NCI-H510A (cell line): ENCODE results near the gene RNASE8.

Experiments used
- DNase-seq: peaks from one replicate; lab custom pipeline; 2025; lab: John Stamatoyannopoulos, UW

The RNASE8 gene

GRCh38 chr14:21092273-21093011 is 34.8 kb downstream of the RNASE8 start:
- DNase-seq, result peak; percentile 16

GRCh38 chr14:21093018-21093417 is 35.4 kb downstream of the RNASE8 start:
- no peak for DNase-seq

- peak; percentile 79 for DNase-seq
Measured at GRCh38 chr14:21093769-21094681, 36.4 kb downstream of the RNASE8 start.

GRCh38 chr14:21095430-21096205 is 38.0 kb downstream of the RNASE8 start:
- DNase-seq, result no peak

DNA sequence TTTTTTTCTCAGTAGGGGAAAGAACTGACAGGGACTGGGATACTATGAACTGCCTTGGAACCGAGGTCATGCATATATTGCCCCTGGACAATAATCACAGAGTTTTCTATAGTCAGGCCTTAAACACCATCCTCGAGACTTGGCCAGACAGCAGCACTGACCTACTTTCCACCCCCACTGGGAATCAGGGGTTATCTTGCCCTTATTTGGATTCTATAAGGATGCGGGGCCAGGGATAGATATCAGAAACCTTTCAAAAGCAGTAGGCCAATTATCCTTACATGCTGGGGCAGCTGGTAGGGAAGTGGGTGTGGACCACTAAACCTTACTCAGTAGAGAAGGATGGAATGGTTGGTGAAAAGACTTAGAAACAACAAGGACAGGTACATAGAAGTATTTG is 38.8 kb downstream of the RNASE8 start:
- no peak for DNase-seq

DNA sequence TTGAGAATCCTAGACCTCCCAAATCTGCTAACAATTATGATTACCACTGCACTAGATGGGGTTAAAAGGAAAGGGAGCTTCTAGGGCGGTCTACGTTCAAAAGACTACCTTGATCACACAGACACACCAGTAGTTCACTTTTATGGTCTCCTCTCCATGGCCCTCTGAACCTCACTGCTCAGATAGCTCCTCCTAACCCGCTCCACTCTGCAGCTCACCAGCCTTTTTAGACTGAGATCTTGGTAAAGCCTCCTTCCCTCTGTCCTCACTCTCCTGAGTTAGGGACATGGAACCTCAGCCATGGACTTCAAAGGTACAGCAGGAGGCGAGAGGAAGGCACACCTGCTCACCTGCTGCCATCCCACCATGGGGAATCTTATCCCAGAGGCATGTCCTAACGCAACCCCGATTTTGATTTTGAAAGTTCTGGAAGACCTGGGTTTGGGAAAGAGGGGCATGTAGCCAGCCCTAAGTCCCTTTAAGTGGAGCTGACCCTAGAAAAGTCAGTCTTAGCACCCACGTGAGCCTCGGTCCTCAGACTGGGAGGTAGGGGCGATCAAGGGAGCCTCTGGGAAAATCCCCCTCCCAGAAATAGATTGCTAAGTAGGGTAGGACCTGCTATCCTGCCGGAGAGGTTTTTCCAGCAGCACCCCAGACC is 39.5 kb downstream of the RNASE8 start:
- no peak for DNase-seq

GRCh38 chr14:21097636-21098075 is 40.0 kb downstream of the RNASE8 start:
- DNase-seq, result no peak

DNA sequence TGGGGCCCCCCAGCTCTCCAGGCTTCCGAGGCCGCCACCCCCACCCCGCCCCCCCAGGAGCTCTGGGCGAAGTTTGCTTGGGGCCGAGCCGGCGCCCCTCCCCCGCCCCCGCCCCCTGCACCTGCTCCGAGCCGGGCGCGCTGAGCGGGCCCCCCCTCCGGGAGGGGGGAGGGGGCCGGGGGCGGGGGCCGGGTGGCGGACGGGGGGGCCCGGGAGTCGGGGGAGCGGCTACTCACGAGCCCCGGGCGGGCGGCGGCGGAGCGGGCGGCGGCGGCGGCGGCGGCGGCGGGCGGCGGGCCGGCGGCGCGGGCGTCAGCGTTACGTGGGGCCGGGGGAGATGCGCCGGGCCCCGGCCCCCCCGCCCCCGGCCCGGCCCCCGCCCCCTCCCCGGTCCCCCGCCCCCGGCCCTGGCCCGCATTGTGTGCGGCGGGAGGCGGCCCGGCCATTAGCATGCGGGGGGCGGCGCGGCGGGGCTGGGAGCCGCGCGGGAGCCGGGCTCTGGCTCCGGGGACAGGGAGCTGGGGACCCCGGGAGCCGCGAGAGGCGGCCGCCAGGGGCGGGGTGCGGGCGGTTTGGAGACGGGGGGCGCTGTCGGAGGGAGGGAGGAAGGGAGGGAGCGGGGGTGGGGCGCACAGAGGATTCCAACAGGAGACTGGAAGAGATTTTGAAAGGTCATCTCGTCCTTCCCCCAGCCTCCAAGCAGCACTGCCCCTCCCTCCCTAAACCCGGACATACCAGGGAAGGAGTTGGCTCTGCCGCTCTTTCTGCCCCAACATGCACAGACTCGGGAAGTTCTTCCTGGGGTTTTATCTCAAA is 40.7 kb downstream of the RNASE8 start, which contains the start of gene ZNF219:
TSS of gene ZNF219 (minus strand) at position 580 of the 816 bp plus-strand sequence. CDS start 5,064 bp downstream, outside the sequence.
- peak; percentile 43 for DNase-seq

- DNase-seq, result no peak
Measured at GRCh38 chr14:21098892-21099595, 41.4 kb downstream of the RNASE8 start.

DNA sequence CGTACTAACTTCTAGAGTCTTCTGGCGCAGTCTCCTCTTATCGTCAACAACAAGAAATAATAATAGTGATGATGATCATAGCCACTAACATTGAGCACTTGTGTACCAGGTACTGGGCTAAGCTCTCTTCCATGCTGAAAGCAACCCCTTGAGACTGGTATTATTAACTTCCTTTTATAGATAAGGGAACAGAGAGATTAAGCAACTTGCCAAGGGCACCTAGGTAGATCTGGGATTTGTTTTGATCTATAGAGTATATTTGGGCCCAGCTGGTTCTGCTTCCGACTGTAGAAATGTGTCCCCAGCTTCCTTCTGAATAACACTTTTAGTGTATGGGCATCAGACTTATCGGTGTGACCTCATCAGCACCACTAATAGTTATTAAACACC is 42.0 kb downstream of the RNASE8 start:
- DNase-seq, result no peak

DNA sequence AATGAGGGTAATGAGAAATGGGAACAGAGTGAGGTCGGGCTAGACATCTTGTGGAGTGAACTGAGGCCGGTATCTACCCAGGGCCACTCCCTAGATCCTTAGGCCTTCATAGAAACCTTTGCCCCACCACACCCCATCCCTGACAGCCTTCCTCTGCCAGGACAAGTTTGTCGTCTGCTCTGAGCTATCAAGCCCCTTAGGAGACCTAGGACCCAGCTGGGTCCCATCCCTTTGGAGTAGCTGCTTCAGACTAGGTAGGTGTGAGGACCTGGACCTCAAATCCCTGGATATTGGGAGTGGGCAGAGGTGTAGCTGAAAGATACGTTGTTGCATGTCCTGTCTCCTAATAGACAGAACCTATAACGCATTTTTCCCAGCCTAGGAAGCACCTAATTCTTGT is 43.3 kb downstream of the RNASE8 start, which contains the start of gene TMEM253:
TSS of gene TMEM253 (plus strand) at position 136 of the 400 bp plus-strand sequence. CDS start 278 bp downstream, outside the sequence.
- DNase-seq, result no peak

GRCh38 chr14:21101802-21102413 is 44.3 kb downstream of the RNASE8 start:
- no peak for DNase-seq

DNA sequence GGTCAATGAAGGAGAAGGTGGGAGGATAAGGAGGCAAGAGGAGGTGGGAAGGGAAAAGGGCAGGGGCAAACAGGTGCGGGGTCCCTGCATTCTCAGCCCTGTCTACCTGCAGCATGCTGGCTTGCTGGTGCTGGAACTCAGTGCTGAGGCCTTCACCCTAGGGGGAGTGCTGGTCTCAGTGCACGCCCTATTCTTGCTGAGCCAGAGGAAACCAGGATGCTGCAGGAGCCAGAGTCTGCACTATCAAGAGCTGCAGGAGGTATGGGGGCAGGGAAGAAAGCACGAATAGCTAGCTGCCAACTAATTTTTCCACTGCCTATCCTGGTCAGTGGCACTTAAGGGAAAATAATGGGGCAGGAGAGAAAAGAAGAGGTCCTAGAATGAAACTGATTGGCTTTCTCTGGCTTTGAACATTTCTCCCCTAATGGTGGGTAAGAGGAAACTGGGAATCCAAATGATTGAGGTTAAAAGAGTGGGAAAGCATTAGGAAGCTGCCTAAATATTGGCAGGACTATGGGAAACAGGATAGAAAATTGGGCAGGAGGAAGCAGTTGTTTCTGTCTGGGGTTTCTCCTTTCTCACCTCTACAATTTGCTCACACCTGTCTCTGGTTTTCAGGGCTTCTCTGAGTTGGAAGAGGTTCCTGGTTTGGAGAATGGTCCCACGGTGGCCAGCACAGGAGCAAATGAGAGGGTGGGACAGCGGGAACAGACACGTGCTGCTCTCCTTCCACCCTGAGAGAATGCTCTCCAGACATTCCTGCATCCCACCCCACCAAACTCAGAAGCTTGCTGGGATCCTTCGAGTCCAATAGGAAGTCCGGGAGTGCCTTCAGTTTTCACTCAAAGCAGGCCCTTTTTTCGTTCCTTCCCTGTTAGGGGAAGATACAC is 45.1 kb downstream of the RNASE8 start:
- no peak for DNase-seq

GRCh38 chr14:21103411-21103709 is 45.7 kb downstream of the RNASE8 start:
- DNase-seq, result no peak

DNA sequence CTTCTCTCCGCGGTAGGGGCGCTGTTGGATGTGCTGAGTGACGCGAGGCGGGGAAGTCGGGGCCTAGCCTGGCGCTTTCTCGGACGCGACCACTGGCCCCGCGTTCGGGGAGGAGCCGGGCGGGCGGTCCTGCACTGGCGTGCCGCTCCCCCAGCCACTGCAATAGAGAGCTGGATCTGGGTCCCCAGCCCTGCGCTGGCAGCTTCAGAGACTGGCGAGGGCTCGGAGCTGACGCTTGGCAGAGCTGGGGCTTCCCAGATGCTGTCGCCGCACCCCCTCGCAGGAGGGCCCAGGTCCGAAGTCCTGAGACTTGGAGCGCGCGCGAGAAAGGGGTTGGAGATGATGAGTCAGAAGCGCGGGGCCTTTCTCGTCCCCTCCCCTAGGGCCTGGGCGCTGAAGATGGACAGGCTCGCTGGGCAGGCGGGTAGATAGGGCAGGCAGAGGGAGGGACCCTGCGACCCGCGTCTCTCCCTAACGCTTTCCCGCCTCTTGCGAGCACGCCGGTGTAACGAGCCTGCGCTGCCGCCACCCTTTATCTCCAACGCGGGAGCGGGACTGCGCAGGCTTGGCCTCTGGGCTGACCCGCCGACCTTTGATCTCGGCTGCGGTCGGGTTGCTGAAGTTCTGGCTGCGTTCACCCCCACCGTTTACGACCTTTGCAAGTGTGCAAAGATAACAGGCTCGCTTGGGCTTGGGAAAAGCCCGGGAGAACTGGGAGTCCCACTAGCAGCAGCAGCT is 46.3 kb downstream of the RNASE8 start:
- DNase-seq, result peak; percentile 95

GRCh38 chr14:21104448-21105060 is 46.9 kb downstream of the RNASE8 start:
- DNase-seq, result peak; percentile 76

- DNase-seq, result no peak
Measured at GRCh38 chr14:21105095-21105494, 47.5 kb downstream of the RNASE8 start.

GRCh38 chr14:21106176-21106497 is 48.5 kb downstream of the RNASE8 start:
- DNase-seq, result no peak
